Measurements from ENCODE around the gene CR1L.

CR1L gene

DNA sequence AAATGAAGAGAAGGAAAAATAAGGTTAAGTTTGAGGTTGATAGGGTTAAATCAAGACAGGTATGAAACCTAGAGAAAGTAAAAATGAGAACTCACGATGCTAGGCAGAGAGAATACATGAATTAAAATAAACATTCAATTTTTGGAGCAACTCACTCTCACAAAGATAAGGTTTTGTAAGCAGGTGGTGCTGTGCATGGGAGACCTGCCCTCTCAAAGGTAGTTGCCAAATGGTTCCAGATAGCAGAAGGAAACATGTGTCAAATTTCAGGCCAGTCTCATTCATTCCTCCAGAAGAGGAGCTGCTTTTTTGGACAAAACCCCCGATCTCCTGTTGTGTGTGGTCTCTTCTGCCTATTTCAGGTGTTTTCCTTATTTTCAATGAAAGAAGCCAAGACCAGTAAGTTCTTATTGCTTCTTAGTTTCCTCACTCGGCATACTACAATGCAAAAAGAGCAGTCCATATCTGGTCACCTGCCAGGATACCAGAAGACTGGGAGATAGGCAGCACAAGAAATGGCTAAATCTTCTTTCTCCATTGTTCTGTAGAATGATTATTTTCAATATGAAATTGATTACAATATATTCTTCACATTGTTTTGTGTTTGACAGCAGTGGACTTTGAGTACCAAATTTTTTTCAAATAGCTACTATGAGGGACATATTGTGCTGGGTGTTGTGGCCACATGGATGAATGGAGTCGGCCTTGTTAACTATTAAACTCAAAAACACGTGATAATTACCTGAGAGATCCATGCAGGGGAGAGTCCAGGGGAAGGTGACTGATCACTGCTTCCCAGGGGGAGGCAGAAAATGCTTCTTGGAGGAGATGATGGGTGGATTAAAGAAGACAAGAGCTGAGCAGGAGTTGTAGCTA is 3.6 kb downstream of the CR1L start:
- Histone ChIP-seq H3K9me3 (ENCODE audit: insufficient read depth, low read length) (peaks cover 14% of the 10 kb centered on the region; the same call in 1 of the 2 replicates), H3K27me3 (ENCODE audit: insufficient read depth, insufficient read length) (no peaks in the 10 kb centered on the region), H3K4me1 (ENCODE audit: insufficient read depth, insufficient read length) (no peaks in the 10 kb centered on the region), H3K4me3 (ENCODE audit: insufficient read length, low read depth) (no peak overlapping the region), H3K36me3 (ENCODE audit: insufficient read depth, insufficient read length, low read length) (no peaks in the 10 kb centered on the region), H3K9ac (ENCODE audit: insufficient read length, low read depth) (no peak overlapping the region)
- no peak for TF ChIP-seq SUZ12 (IDR thresholded peaks at IDR 0.05; ENCODE audit: extremely low read depth, insufficient read depth, insufficient read length)
- TF ChIP-seq ZNF274 (IDR thresholded peaks at IDR 0.05; ENCODE audit: low read depth, low read length) = 0 out of 2 replicates have a peak, but pooled peaks have one; percentile 27
- DNase-seq (ENCODE audit: low read depth, low spot score) = no peak

DNA sequence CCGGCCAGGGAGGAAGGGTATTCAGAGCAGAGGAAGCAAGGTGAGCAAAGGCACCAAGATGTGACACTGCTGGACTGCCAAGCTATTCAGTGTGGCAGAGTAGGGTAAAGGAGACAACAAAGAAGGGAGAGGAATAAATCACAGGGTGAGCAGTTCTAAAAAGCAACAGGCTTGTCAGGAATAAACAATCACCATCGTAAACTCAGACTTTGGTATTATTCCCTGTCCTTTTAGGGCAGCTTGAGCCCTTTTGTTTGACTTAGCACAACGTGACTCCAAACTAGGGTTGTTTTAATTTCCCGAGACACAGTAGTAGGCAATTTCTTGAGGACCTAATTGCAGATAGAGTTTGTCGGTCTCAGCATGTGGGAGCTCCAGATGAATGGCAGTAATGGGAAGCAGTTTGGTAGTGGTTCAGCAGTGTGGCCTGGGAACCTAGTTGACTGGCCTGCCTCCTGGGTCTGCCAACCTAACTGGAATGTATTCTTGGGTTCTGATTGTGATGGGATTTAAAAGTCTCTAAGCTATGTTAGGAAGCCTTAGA is 4.3 kb downstream of the CR1L start:
- DNase-seq (ENCODE audit: low read depth, low spot score) = no peak
- TF ChIP-seq SUZ12 (IDR thresholded peaks at IDR 0.05; ENCODE audit: extremely low read depth, insufficient read depth, insufficient read length) = no peak
- TF ChIP-seq ZNF274 (IDR thresholded peaks at IDR 0.05; ENCODE audit: low read depth, low read length) = no peak
- TF ChIP-seq YY1 (IDR thresholded peaks at IDR 0.05; ENCODE audit: insufficient read depth, insufficient read length) = no peak
- H3K4me3 ChIP-seq (ENCODE audit: insufficient read length, low read depth) = no peak overlapping the region
- H3K27me3 ChIP-seq (ENCODE audit: insufficient read depth, insufficient read length) = no peaks in the 10 kb centered on the region
- no peaks in the 10 kb centered on the region for H3K36me3 ChIP-seq (ENCODE audit: insufficient read depth, insufficient read length, low read length)
- H3K4me1 ChIP-seq (ENCODE audit: insufficient read depth, insufficient read length) = no peaks in the 10 kb centered on the region
- peaks cover 14% of the 10 kb centered on the region; the same call in 1 of the 2 replicates for H3K9me3 ChIP-seq (ENCODE audit: insufficient read depth, low read length)
- H3K9ac ChIP-seq (ENCODE audit: insufficient read length, low read depth) = no peak overlapping the region

DNA sequence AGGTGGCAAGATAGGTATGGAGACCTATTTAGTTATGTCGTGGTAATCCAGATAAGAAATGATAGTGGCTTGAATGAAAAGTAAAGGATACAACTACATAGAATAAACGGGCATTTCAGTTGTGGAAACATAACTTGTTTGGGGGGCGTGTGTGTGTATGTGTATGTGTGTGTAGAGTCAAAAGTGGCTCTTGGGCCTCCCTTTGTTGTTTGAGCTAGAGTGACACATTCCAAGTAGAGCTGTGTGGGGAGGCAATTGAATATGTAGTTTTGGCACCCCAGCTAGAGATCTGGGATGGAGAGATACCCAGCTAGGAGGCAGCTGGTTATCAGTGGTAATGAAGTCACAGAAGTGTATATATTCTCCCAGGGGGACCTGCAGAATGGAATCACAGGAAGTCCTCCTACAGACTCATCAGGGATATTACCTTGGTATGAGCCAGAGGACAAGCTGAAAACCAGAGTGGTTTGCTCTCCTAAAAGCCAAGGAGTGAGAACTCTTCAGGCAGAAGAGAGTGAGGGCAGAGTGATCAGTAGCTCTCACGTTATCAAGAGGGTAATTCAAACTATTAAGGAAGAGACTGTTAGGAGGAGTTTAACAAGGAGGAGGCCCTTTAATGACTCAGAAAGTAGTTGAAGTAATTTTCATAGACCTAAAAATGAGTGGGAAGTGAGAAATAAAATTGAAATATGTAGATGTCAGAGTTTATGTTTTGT is 5.1 kb downstream of the CR1L start:
- H3K4me1 ChIP-seq (ENCODE audit: insufficient read depth, insufficient read length) = no peaks in the 10 kb centered on the region
- H3K9me3 ChIP-seq (ENCODE audit: insufficient read depth, low read length) = peaks cover 9% of the 10 kb centered on the region; the same call in 1 of the 2 replicates
- no peak overlapping the region for H3K4me3 ChIP-seq (ENCODE audit: insufficient read length, low read depth)
- no peak overlapping the region for H3K9ac ChIP-seq (ENCODE audit: insufficient read length, low read depth)
- no peaks in the 10 kb centered on the region for H3K27me3 ChIP-seq (ENCODE audit: insufficient read depth, insufficient read length)
- TF ChIP-seq SUZ12 (IDR thresholded peaks at IDR 0.05; ENCODE audit: extremely low read depth, insufficient read depth, insufficient read length) = no peak
- no peak for TF ChIP-seq YY1 (IDR thresholded peaks at IDR 0.05; ENCODE audit: insufficient read depth, insufficient read length)
- TF ChIP-seq ZNF274 (IDR thresholded peaks at IDR 0.05; ENCODE audit: low read depth, low read length) = no peak
- no peak for DNase-seq (ENCODE audit: low read depth, low spot score)
- H3K36me3 ChIP-seq (ENCODE audit: insufficient read depth, insufficient read length, low read length) = no peaks in the 10 kb centered on the region

DNA sequence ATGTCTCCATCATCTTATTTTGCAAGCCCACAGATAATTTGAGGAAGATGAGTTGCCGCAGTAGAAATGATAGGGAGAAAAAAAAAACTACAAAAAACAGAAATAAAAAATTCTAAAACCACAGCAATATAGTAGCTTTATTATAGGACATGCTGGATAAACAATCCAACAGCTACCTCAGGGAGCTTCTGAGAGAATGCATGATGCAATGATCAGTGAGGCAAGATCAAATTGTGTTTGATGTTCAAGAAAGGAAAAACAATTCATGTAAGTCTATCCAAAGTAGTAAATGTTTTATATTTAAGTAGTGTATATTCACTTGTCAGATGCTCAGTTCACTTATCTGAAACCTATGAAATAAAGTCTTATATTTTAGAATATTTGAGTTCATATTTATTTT is 6.7 kb downstream of the CR1L start:
- no peak for TF ChIP-seq YY1 (IDR thresholded peaks at IDR 0.05; ENCODE audit: insufficient read depth, insufficient read length)
- no peak for TF ChIP-seq ZNF274 (IDR thresholded peaks at IDR 0.05; ENCODE audit: low read depth, low read length)
- TF ChIP-seq SUZ12 (IDR thresholded peaks at IDR 0.05; ENCODE audit: extremely low read depth, insufficient read depth, insufficient read length) = no peak
- no peaks in the 10 kb centered on the region for H3K4me1 ChIP-seq (ENCODE audit: insufficient read depth, insufficient read length)
- no peaks in the 10 kb centered on the region for H3K27me3 ChIP-seq (ENCODE audit: insufficient read depth, insufficient read length)

DNA sequence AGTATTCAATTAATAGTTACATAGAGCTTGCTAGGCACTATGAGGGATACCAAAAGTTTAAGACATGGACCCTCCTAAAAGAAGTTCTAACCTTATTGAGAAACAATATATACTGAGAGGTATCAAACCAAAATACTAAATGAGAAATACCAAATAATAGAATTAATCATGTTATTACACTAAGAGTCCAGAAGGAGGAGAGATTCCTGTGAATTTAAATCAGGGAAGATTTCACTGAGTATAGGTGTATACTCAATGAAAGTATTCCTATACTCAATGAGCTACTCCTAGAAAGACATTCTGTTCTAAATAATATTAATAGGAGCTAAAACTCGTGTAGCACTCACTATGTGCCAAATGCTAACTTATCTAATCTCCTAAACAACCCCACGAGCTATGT is 9.4 kb downstream of the CR1L start:
- Histone ChIP-seq H3K9me3 (ENCODE audit: insufficient read depth, low read length) (no peaks in the 10 kb centered on the region), H3K27me3 (ENCODE audit: insufficient read depth, insufficient read length) (no peaks in the 10 kb centered on the region), H3K4me3 (ENCODE audit: insufficient read length, low read depth) (no peak overlapping the region), H3K9ac (ENCODE audit: insufficient read length, low read depth) (no peak overlapping the region), H3K4me1 (ENCODE audit: insufficient read depth, insufficient read length) (no peaks in the 10 kb centered on the region), H3K36me3 (ENCODE audit: insufficient read depth, insufficient read length, low read length) (no peaks in the 10 kb centered on the region)
- TF ChIP-seq SUZ12 (IDR thresholded peaks at IDR 0.05; ENCODE audit: extremely low read depth, insufficient read depth, insufficient read length) = no peak
- DNase-seq (ENCODE audit: low read depth, low spot score) = no peak

More for the DNA sequence above, 6.7 kb downstream of the CR1L start:
- Histone ChIP-seq H3K4me3 (ENCODE audit: insufficient read length, low read depth) (no peak overlapping the region), H3K9ac (ENCODE audit: insufficient read length, low read depth) (no peak overlapping the region), H3K36me3 (ENCODE audit: insufficient read depth, insufficient read length, low read length) (no peaks in the 10 kb centered on the region), H3K9me3 (ENCODE audit: insufficient read depth, low read length) (no peaks in the 10 kb centered on the region)
- no peak for DNase-seq (ENCODE audit: low read depth, low spot score)

DNA sequence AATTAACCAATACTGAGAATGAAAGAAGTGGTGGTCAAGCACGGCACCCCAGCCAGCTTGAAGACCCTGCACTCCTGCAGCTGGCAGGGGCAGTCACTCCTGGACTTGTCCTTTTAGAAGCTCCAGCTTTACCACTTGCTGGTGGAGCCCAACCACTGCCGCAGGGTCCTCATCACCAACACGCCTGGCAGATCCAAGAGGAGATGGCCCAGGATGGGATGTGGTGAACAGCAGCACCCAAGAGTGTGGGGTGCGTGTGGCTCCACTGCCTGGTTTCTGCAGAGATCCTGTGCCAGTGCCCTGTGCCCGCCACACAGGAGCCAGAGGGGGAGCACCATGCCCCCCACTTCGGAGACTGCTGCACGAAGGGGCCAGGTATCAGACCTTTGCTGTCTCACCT is 13.5 kb downstream of the CR1L start:
- Histone ChIP-seq H3K27me3 (ENCODE audit: insufficient read depth, insufficient read length) (no peaks in the 10 kb centered on the region), H3K4me3 (ENCODE audit: insufficient read length, low read depth) (no peak overlapping the region)
- TF ChIP-seq SUZ12 (IDR thresholded peaks at IDR 0.05; ENCODE audit: extremely low read depth, insufficient read depth, insufficient read length) (no peak), YY1 (IDR thresholded peaks at IDR 0.05; ENCODE audit: insufficient read depth, insufficient read length) (no peak), ZNF274 (IDR thresholded peaks at IDR 0.05; ENCODE audit: low read depth, low read length) (no peak)

More for the DNA sequence above, 13.5 kb downstream of the CR1L start:
- Histone ChIP-seq H3K4me1 (ENCODE audit: insufficient read depth, insufficient read length) (no peaks in the 10 kb centered on the region), H3K36me3 (ENCODE audit: insufficient read depth, insufficient read length, low read length) (no peaks in the 10 kb centered on the region), H3K9me3 (ENCODE audit: insufficient read depth, low read length) (0 out of 2 replicates have a peak, but pooled peaks cover 1% of the 10 kb centered on the region), H3K9ac (ENCODE audit: insufficient read length, low read depth) (no peak overlapping the region)
- DNase-seq (ENCODE audit: low read depth, low spot score) = no peak
